Activated naive CD4-positive, alpha-beta T cell treated with anti-CD3 and anti-CD28 coated beads, Interleukin-2, amount 10 ng/mL, durations not matched to agents 5 hours and 36 hours (primary cell): Measurements from ENCODE around the gene TRMU. TPM values are rescaled to one million over a fixed set of nuclear protein-coding genes. Genes with fewer than 3 reads are reported as not detected.

Experiments
- total RNA-seq, 2 experiments: library from RNA; stranded (reverse); gene quantifications; one replicate each; pipeline ENCODE4 v1.2.3, GENCODE V29; 2021

The TRMU gene, protein sequence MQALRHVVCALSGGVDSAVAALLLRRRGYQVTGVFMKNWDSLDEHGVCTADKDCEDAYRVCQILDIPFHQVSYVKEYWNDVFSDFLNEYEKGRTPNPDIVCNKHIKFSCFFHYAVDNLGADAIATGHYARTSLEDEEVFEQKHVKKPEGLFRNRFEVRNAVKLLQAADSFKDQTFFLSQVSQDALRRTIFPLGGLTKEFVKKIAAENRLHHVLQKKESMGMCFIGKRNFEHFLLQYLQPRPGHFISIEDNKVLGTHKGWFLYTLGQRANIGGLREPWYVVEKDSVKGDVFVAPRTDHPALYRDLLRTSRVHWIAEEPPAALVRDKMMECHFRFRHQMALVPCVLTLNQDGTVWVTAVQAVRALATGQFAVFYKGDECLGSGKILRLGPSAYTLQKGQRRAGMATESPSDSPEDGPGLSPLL
- 10 to 100 TPM; 62.8 to 68.6 TPM for total RNA-seq

DNA sequence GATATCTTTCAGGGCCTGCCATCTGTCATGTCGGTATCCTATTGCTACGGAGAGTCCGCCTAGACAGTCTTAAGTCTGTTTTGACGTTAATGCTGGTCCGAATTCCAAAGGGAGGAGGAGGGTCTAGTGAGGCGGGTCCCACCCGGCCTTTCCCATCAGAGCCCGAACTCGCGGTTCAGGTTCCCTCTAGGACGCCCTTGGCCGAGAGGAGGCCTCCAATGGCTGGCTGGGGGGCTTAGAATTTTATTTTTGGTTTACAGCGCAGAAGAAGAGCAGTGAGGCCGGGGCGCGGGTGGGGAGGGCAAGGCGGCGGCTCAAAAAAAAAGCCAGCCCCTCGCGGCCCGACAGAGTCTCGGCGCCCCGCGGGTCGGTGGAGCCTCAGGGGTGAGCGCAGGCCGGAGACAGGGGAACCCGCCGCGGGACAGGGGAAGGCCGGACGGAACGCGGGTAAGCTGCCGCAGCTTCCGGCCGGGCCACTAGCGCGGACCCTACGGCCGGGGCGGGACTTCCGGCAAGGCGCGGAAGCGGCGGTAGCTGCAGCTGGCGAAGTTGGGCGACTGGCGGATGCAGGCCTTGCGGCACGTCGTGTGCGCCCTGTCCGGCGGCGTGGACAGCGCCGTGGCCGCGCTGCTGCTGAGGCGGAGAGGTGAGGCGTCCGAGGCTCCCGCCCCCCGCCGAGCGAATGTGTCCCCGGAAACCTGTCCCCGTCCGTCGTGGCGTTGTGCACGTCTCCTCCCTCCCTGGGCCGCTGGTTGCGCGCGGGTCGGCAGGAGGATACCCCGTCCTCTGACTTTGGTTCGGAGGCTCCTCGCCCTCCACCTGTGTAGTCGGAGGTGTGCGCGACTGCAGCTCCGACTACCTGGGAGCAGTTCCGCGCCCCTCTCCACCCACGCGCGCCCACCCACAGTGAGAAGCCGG is at the start of gene TRMU:
TSS of gene TRMU (plus strand) at position 514 of the 918 bp plus-strand sequence. CDS start at position 565, 51 bp downstream.

DNA sequence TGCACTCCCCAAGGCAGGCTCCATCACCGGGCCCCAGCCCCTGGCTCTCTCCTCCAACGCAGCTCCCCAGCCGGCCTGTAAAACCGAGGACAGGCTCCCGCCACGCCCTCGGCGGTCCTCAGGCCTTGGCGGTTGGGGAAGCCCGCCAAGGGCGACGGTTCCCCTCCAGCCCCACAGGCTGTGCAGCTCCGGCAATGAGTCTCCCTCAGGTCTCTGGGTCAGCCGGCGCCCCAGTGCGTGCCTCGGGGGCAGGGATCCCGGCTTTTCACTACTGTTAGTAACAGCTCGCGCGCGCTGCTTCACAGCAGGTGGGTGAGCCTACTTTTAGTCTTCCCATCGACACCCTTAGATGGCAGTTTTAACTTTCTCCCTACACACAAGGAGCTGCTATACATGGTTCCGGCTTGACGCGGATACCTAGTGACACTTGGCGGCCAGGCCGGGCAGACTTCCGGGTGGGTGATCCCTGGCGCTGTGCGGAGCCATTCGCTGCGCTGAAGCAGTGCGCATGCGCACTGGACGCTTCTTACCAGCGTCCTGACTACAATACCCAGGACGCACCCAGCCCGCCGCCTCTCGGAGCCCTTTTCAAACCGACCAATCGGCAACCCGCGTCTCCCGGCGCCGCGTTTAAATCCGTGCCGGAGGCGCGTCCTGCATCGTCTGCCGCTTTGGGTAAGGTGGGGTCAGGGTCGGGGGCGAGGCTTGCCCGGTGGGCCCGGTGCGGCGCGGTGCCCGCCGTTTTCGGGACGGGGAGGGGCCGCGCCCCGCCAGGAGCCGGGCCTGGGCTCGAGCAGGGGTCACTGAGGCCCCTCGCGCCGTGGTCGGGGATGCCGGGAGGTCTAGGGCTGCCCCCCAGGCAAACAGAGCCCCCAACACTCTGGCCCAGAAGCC is 39.0 kb upstream of the TRMU start, which contains the start of gene GTSE1:
TSS of gene GTSE1 (plus strand) at position 614 of the 894 bp plus-strand sequence. CDS start 531 bp downstream, outside the sequence.

Other genes starting within 250 kb of the TRMU start
- 10 to 100 TPM; 14.1 to 14.2 TPM for gene PPARA, start 185.2 kb upstream of the TRMU start, total RNA-seq
- gene CDPF1, start 85.4 kb upstream of the TRMU start, total RNA-seq = 10 to 100 TPM in 1 of 2 experiments, 1 to 10 TPM in 1; 8.8 to 10.8 TPM
- not detected for gene PKDREJ, start 72.4 kb upstream of the TRMU start, total RNA-seq
- gene TTC38, start 67.7 kb upstream of the TRMU start, total RNA-seq = 1 to 10 TPM; 8.0 to 9.9 TPM
- gene GTSE1, start 38.8 kb upstream of the TRMU start, total RNA-seq = 10 to 100 TPM; 63.6 to 64.7 TPM
- gene CELSR1, start 201.9 kb downstream of the TRMU start, total RNA-seq = under 1 TPM; 0.15 to 0.24 TPM